CD4-positive, alpha-beta T cell treated with Interleukin-15 for 1 hour (primary cell): ENCODE data around the gene RIPOR2.
"Not testable (repeated sequence)": the region's sequence is repeated elsewhere in the genome, so short reads cannot be mapped to it uniquely, and the experiment has no call there.

Source experiments
- DNase-seq: peaks from one replicate; pipeline ENCODE4 v3.0.0-alpha.2; 2020

RIPOR2 gene

DNA sequence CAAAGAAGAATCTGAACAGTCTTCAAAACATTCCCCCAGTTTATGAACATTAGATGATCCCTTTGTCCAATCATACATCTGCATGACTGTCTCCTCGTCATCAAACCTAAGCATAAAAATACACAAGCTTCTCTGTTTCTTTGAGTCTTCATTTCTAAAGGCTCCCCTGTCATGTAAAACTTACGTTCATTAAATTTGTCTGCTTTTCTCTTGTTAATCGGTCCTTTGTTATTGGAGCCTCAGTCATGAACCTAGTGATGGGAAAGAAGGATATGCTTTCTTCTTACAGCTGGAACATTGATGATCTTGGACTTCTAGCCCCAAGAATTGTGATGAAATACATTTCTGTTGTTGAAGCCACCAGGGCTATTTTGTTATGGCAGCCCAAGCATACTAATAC lies 18.0 kb upstream of the RIPOR2 start:
- no peak for DNase-seq

DNA sequence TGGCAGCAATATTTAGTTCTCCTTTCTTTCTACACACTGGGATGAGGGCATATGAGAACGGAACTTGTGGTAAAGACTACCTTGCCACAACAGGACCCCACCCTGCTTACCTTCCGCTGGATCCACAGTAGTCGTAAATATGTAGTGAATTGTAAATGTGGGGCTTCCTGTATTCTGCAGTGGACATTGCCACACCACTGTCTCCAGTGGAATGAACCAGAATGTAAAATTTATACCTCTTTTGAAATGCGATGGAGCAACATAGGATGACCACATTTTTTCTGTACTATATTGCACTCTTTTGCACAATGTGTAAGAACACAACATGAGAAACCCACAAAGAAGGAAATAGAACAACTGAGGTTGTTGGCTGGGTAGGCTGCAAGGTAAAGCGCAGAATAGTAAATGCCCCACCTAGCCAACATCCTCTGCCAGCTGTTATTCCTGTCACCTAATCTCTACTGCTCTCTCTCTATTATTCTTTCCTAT lies 16.1 kb upstream of the RIPOR2 start:
- DNase-seq, result peak; percentile 82

DNA sequence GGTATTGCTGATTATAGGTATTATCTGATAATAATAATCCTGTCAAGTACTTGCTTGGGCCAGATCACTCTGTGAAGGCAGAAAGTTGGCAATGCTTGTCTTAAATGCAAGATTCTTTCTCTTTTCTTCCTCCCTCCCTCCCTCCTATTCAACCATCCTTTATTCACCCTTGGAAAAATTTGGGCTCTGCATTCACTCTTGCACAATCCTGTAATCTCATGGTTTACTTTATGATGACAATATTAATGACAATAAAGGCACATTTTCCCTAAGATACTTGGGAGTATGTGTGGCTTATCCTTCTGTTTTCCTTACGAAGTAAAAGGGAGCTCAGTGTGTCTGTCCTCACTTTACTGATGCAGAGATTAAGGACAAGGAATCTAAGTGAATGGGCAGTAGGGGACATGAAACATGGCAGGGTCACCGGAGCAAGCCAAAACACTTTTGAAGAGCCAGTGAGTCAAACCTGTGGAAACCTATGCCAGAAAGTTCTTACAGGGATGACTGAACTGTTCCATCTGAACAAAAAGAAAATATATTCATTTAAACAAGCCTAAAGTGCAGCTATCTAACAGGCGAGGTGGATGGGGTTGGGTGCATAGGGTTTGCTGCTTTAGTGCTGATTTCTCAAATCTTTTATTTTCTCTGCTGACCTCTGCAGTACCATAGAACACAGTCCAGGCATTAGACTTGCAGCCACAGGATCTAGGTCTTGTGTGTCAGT lies 14.6 kb upstream of the RIPOR2 start:
- DNase-seq, result no peak

DNA sequence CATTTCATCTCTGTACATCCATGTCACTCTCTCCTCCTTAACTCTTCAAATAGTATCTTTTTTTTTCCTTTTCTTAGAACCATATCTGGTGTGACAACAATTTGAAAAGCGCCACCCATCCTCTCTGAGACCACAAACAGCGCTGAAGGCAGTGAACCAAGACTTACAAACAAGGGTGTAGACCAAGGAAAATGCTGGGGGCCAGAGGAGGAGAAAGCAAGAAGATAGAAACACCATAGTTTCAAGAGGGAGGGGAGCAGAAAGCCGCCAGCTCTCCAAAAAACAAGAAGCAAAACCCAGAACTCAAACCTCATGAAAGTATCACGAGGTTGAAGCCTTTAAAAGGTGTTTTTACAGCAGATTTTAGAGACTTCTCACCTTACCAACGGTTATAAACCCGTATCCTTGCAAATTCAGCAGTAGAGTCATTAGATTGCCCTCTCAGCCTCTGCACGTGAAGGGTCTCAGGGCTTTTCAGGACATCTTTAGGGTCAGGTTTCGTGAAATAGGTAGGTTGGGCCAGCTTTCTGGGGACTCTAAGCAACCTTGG lies 13.3 kb upstream of the RIPOR2 start:
- peak; percentile 86 for DNase-seq

DNA sequence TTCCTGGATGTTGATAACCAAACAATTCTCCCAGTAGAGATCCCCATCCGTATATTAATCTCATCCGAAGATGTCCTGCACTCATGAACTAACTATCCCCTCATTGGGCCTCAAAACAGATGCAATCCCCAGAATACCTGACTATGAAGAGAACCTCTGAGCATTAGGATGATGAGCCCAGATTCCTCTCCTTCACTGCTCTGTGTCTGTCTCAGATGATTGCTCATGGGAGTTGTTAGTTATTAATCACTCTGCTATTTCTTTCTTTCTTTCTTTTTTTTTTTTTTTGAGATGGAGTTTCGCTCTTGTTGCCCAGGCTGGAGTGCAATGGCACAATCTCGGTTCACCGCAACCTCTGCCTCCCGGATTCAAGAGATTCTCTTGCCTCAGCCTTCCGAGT lies 12.5 kb upstream of the RIPOR2 start:
- not testable (repeated sequence) for DNase-seq

DNA sequence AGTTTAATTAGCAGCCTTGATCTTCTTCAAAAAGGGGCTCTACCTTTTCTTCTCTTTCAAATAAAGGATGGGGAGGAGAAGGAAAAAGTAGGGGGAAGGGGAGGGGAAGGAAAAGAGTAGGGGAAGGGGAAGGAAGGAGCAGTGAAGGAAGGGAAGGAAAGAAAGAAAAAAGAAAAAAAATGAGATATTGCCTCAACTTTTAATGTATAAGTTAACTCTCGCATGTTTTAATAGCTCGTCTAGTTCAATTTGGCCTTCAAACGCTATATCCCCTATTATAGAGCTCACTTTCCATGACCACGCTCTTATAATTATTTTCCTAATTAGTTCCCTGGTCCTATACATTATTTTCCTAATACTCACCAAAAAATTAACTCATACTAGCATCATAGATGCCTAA lies 11.9 kb upstream of the RIPOR2 start:
- no peak for DNase-seq

DNA sequence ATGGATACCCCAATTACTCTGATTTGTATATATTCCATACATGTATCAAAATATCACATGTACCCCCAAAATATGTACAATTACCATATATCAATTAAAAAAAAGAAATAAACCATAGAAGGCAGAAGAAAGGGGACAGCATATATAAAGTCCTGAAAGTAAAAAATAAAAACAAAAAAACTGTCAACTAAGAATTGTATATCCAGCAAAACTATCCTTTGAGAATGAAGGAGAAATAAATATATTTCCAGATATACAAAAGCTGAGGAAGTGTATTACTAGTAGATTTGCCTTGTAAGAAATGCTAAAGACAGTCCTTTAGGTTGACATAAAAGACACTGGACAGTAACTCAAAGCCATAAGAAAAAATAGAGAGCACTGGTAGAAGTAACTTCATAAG lies 9.3 kb upstream of the RIPOR2 start:
- DNase-seq, result no peak

DNA sequence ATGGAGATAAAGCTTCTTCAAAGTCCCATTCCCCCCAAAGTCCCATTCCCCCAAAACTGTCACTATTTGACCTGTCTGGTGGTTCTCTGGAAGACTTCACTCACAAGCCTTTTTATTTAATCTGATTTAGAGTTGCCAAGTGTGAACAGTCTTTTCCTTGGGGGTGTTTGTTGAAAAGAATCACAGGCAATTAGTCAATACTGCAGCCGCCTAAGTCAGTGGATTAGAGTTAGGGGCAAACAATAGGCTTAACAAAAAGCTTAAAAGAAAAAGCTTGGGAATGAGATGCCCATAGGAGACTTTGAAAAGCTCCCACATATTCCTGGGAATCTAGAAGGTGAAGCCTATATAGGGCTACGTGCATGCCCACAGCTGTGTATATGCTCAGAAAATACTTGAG lies 8.0 kb upstream of the RIPOR2 start:
- DNase-seq, result no peak

DNA sequence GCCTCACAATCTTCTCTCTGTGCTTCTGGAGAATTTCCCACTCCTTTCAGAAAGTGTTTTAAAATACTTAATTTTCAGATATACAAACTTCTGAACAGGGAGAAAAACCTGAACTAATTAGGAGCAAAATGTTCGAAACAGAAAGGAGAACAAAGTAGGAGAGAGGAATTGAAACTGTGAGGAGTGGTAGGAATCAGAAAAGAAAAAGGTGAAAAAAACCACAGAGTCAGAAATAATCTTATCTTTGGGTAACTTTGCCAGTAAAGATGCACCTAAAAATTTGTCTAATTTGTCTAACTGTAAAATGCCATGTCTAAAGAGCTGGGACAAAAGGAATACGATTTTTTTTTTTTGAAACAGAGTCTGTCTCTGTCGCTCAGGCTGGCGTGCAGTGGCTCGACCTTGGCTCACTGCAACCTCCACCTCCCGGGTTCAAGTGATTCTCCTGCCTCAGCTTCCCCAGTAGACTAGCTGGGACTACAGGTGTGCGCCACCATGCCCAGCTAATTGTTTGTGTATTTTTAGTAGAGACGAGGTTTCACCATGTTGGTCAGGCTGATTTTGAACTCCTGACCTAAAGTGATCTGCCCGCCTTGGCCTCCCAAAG lies 4.7 kb upstream of the RIPOR2 start:
- DNase-seq, result no peak

DNA sequence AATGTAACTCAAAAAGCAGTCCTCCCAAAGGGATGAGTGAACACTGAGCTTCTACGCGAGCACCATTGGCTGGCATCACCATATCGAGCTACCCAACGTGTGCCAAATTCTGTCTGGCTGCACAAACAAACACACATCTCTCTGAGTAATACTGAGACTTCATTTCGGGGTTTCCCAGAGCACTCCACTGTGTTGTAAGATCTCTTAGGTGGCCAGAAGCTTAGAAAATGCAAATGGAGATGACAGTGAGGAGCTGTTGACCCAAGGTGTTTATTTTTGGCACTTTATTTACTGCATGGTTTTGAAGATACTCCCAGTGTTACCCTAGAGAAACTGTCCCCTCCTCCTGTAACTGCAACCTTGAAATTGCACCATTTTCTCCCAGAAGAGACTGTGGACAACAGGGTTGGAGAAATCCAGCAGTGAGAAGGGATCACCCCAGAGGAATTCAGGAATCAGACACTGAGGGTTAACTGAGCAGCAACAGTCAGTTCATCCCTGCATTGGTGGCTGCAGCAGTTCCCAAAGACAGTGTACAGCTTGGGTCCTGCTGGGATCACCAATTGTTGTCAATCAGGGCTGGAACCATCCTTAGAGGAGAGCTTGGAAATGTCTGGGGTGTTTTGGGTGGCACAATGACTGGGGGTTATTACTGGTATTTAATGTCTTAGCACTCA lies 1.0 kb upstream of the RIPOR2 start:
- DNase-seq, result peak; percentile 79

DNA sequence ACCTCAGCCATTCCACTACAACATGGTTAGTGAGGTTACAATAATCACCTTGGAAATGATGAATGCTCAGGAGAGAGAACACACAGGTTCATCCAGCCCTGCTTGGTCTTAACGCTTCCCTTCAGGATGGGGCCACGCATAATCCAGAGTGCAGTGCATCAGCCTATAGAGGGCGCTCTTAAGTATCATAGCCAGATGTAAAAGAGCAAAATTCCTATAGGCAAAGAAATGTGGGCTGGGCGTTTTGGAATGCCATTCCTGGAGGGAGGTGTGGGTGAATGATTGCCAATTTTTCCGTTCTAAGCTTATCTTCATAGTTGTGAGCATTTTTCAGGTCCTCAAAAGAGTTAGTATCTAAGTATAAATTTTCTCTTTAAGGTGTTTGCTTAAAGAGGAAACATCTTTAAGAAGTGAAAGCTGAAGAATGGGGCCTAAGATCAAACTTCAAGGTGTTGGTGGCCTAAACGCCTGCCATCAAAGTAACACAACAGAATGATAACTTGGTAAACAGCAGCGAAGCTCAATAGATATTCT lies 1.8 kb downstream of the RIPOR2 start:
- peak; percentile 52 for DNase-seq

DNA sequence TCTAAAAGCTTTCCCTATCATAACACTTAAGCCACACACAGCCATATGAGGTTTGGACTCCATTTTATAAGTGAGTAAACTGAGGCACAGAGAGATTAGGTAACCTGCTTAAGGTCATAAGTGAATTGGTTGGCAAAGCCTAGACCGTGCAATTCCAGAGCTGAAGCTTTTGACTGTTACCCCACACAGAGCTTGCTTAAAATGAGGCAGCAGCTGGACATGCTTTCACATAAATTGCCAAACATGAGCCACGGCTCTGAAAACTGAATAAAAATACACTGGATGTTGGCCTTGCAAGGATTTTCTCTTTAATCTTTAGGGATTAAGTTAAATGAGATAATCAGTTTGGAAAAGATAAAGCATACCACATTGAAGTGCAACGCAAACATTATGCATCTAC lies 2.5 kb downstream of the RIPOR2 start:
- DNase-seq, result no peak

DNA sequence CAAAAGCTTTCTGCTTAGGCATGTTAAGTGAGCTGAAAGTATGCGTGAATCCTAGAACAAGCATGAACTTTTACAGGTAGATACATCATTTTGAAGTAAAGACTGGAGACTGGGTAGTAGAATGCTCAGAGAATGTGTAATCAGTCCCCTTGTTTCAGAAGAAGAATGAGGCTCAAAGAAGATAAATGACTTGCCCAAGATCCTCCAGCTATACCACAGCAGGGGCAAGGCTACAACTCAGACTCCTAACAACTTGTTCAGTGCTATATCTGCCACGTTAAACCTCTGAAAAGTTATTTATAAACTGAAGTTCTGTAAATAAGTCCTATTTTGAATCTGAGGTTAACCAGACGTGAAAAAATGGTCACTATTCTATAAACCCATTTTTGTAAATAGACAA lies 2.9 kb downstream of the RIPOR2 start:
- no peak for DNase-seq

DNA sequence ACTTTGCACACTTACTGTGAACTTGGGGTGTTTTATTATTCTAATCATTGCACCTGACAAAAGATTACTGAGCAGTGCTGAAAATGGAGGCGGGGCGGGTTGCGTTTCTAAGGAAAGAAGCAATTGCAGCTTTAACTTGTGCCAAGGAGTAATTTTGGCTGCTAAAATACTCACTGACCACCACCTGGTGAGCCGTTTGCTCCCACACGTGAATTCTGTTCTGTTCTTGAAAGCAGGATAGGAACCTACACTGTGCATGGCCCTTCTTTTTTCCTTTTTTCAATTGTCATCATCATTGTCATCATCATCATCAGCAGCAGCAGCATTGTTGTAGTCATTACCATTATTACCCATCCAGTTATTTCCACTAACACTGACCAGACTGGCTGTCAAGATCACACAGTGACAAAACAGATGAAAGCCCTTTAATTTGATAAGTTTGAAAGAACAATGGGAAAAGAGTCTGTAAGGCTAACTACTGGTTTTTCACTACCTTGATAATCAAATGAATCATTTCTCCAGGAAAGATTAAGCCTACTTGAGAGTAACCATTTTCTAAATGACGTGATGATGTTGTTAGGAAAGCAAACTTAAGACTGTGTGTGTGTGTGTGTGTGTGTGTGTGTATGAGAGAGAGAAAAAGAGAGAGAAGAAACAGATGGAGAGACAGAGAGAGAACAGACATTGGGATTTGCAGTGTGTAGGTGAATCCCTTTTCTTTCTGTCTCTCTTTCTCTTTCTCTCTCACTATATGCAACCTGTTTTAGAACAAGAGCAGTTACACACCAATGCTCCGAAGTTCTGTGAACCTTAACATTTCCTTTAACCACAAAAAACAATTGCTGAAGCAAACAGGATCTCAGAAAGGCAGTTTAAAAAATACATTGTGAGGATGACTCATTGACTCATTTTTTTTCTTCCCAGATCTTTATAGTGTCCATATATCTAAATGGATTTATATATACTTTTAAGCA lies 3.8 kb downstream of the RIPOR2 start:
- no peak for DNase-seq

DNA sequence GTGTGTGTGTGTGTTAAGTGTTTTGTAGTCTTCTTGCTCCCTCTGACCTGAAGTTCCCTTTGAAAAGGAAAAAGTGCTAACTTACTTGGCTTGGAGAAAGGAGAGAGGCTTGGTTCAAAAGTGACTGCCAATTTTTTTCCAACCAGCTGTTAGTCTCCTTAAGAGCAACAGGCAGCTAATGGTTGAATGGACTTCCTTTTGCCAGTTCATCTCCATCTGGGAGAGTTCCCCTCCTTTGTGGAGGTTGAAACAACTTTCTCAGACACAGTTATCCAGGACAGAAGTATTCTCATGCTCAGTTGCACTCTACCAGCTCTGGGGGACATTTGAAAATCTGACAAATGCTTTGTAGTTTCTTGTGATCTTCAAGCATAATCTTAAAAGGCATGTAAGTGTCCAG lies 4.5 kb downstream of the RIPOR2 start:
- no peak for DNase-seq

DNA sequence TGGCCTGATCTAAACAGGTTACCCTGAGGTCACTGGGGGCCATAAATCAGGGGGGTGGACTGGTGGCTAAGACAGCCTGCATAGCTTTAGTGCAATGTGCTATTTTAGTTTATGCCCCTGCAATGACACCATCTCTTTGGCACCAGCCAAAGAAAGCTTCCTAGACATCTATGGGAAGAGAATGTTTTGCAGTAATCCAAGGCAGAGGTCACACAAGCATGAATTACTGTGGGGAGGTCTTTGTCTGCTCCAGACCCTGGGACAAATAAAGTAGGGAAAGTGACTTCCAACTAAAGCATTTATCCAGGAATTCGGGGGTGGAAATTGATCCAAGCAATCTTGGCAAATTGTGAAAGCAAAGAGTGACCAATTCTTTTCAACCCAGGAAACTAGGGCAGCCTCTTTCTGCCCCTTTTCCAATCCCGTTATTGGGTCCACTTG lies 5.3 kb downstream of the RIPOR2 start:
- no peak for DNase-seq

DNA sequence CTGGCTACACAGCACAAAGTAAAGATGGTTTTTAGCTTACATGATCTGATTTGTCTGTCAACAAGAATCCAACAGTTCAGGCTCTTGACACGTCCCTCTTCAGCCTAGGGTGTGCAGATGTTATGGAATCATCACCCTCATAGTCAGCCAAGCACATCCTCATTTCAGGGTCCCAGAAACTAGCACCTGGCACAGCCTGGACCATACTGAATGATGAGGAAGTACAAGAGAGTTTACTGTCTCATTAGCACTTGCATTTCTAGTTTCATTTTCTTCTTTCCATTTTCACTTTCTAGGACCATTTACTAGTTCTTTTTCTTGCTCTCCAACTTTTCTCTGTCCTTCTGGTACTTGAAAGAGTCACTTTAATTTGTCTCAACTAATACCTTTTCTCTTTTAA lies 6.5 kb downstream of the RIPOR2 start:
- peak; percentile 47 for DNase-seq

DNA sequence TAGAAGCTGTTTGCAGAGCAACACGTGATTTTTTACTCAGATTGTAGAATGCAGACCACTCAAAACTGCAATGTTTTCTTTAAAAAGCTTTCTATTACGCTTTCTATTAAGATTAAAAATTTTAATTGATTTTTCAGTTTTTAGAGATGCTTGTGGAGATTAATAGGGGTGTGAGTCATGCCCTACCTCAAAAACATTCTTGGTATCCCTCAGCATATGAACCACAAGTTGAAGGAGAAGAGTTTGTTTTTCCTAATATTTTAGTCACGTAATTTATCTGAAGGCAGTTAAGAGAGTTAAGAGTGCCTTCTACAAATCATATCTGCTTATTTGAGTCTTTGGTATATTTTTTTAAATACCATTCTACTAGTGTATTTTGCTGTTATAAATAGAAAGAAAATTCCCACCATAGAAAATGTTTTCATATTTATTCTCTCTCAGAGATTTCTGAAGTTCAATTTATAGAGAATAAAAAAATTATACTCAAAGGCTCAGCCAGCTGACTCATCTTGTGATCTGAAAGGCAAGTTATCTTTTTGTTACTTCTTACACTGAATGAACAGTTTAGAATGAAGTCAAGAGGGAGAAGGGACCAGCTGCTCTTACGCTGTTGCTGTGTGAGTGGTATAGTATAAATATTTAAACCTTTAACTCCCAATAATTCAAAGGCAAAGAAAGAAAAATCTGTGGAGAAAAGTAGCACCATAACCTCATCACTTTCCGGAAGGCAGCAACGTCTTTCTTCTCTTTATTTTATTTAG lies 7.6 kb downstream of the RIPOR2 start:
- DNase-seq, result no peak

DNA sequence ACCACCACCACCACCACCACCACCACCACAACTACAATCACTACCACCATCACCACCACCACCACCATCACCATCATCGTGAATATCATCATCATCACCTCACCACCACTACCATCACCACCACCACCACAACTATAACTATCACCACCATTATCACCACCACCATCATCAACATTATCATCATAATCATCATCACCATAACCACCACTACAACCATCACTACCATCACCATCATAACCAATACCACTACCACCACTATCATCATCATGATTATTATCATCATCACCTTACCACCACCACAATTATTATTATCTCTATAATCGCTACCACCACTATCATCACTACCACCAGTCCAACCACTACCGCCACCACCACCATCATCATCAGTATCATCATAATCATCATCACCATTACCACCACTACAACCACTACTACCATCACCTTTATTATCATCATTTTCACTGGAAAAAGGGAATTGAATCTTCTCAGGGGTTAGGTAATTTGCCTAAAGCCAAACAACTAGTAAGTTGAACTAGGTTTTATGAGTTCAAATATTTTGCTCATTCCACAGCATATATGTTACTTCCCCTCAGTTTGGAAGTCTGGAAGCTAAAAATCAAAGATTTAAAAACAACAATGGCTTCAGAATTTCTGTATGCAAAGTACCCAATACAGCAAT lies 8.3 kb downstream of the RIPOR2 start:
- DNase-seq, result peak; percentile 22

DNA sequence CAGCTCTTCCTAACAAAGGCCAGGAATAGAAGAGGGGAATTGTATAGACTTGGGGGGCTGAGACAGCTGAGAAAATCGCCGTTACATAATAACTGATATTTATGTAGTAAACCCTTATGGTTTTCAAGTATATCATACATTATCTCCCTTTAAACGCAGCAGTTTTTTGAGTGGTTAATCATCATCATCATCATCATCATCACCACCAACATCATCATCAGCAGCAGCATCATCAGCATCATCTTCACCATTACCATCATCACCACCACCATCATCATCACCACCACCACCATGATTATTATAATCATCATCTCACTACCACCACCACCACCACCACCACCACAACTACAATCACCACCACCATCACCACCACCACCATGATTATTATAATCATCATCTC lies 9.1 kb downstream of the RIPOR2 start:
- not testable (repeated sequence) for DNase-seq

DNA sequence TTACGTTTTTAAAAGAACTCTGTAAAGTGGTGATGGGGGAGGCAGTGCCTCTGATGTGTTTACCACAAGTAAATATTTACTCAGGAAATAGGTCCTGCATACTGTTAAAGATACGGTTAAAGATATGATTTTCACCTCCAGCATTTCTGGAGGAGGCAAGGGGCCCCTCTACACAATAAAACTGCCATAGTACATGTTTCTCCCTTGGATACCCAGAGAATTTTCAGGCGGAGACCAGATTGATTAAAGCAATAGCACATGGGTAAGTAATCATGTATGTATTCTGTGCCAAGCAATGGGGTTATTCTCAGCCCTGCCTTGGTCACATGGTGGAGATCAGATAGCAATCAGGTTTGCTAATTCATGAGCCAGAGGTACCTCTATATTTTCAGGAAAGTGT lies 9.6 kb downstream of the RIPOR2 start:
- no peak for DNase-seq
